HUDEP-2 (cell line): ENCODE results near the gene SLC15A3.

ENCODE experiments used
- DNase-seq, 76 experiments: peaks; one replicate each; lab custom pipeline; 2025; ENCODE audit not compliant: unreplicated experiment in 76 of 76; lab: John Stamatoyannopoulos, UW

The SLC15A3 gene

DNA sequence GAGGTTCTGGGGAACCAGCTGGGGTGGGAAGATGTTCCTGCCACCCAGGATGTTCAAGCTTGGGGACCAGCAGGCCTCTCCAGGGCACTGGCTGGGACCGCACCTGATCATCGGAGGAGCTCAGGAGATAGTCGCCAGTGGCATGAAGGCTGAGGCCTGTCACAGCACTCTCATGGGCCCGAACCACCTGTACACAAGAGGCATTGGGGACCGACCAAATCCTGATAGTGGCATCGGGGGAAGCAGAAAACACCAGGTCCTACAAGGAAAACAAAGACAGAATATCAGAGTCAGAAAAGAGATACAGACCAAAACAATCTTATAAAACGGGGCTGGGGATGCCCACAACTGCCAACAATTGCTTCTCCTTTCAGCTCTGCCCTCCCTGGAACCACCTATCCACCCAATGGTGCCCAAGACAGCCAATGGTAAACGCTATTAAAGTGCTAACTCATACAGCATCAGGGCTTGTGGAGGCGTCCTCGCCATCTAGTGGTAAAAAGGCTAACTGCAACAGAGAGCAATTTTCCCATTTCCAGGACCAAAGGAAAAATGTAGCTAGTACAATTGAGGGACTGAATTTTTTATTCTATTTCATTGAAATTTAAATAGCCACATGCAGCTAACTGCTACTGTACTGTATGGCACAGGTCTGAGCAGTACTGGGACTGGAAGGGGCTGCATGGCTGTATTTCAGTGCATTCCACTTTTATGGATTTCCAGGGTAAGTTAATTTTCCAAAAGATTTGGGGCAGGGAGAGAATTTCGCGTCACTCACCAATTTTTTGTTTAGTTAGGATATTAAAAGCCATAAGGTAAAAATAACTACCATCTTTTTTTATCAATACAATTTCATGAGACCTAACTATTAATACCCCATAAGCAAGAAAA lies 52.7 kb downstream of the SLC15A3 start:
- peak in 46 of 76 experiments; percentile 2 to 62 (median 32) for DNase-seq

DNA sequence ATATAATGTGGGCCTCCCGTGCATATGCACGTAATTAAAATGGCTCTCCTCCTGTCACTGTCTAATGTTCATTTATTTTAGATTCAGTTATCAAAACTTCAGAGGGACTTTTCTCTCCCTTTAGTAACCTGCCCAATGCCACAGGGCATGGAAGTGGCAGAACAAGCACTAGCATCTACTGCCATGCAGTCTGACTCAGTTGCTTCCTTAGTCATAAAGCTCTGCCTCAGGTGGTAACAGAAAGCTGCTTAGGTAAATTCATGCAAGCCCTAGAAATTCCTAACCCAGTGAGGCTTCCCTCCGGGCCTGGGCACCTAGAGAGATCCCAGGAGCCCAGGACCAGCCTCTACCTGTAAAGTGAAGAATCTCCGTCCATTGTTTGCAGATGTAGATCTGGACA lies 54.5 kb downstream of the SLC15A3 start:
- no peak for DNase-seq

GRCh38 chr11:60895687-60896086 lies 56.3 kb downstream of the SLC15A3 start:
- DNase-seq: no peak

GRCh38 chr11:60891103-60891741 lies 60.8 kb downstream of the SLC15A3 start:
- DNase-seq: peak in 73 of 76 experiments; percentile 19 to 85 (median 65)

- no peak for DNase-seq
These were observed 61.3 kb downstream of the SLC15A3 start for GRCh38 chr11:60890696-60891095.

- DNase-seq: no peak
These were observed 62.1 kb downstream of the SLC15A3 start for GRCh38 chr11:60889869-60890311.

DNA sequence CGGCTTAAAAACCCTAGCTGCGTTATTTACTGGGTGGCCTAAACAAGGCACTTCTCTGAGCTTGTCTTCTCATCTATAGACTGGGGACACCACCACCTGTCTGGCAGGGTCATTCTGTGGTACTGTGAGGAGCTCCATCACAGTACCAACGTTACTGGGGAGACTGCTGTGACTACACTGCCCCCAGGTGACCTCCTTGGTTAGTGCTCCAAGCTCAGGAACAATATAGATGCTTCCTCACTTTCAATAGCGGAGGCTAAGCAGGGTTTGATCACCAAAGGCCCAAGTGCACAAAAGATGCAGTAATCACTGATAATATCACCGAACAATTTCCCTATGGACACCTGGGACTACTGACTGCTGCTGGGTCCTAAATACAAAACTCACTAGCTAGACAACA lies 64.4 kb downstream of the SLC15A3 start:
- peak in 46 of 76 experiments; percentile 4 to 64 (median 30) for DNase-seq
